HCT116 (cell line): Measurements from ENCODE around the gene DEPDC1B. TPM values are rescaled to one million over a fixed set of nuclear protein-coding genes. Genes with fewer than 3 reads are reported as not detected.

Source experiments
- ATAC-seq: fragments of 200-7000 bp; cut with Tn5 transposase; 2 replicates; pipeline ENCODE4 v1.9.1; 2020; ENCODE audit warnings: mild to moderate bottlenecking, moderate library complexity
- BruUV-seq: library from RNA; stranded (reverse); fragments of 400-500 nt; replicated peaks from 2 replicates; lab custom pipeline; 2021; lab: Mats Ljungman, UMichigan
- CTCF ChIA-PET: fragments of 300-600 bp; sonication (Branson Sonifier 250); formaldehyde crosslinking; loops from one replicate; lab custom pipeline; 2021; ENCODE audit warnings: antibody characterized with exemption; lab: Charles Lee
- POLR2A ChIA-PET: fragments of 300-600, 350-600 bp; sonication (Branson Sonifier 250); formaldehyde crosslinking; loops from one replicate; lab custom pipeline; 2021; ENCODE audit warnings: antibody characterized with exemption; lab: Charles Lee
- RAD21 ChIA-PET, 2 experiments: fragments of 300-600 bp; sonication (Branson Sonifier 250); formaldehyde crosslinking; loops; one replicate each; lab custom pipeline; 2023; ENCODE audit warnings: low total read pairs in 2 of 2; ENCODE audit not compliant: uncharacterized antibody in 2 of 2, unreplicated experiment in 2 of 2, low non-redundant PET in 1 of 2; lab: Charles Lee
- DNase-seq: peaks from one replicate; pipeline ENCODE4 v3.0.0-alpha.2; 2010; ENCODE audit warnings: low read depth, low spot score
- H2AFZ ChIP-seq: fragments of 200-600 bp; shearing (Covaris generic), sonication (generic); 2 replicates; pipeline ENCODE4 v1.6.1; 2017; ENCODE audit warnings: low read depth, mixed run types, mixed read lengths, antibody characterized with exemption, low read length; ENCODE audit not compliant: poor library complexity, severe bottlenecking
- H3K27ac ChIP-seq: 2 replicates; pipeline ENCODE4 v1.5.1; 2012; ENCODE audit warnings: low read depth, low read length
- H3K27me3 ChIP-seq: fragments of 200-600 bp; sonication (generic); 2 replicates; pipeline ENCODE4 v1.6.1; 2016; ENCODE audit warnings: mixed run types, low read length, mixed read lengths; ENCODE audit not compliant: insufficient read depth
- H3K36me3 ChIP-seq, 2 experiments: fragments of 200-500 bp in 1 of 2; fragments of 200-600 bp in 1 of 2; sonication (Bioruptor generic) in 1 of 2; sonication (generic) in 1 of 2; 2 replicates each; pipeline versions ENCODE4 v1.5.1 to v1.6.1; 2014 to 2016; ENCODE audit warnings: low read length in 2 of 2, inconsistent platforms in 1 of 2, mixed read lengths in 1 of 2, mixed run types in 1 of 2; ENCODE audit not compliant: insufficient read depth in 2 of 2, control insufficient read depth in 1 of 2
- H3K4me1 ChIP-seq, 2 experiments: fragments of 200-600 bp in 1 of 2; sonication (generic) in 1 of 2; 2 replicates each; pipeline versions ENCODE4 v1.5.1 to v1.6.1; 2012 to 2017; ENCODE audit warnings: low read length in 2 of 2, inconsistent platforms in 1 of 2, mild to moderate bottlenecking in 1 of 2, mixed read lengths in 1 of 2, mixed run types in 1 of 2, moderate library complexity in 1 of 2; ENCODE audit not compliant: insufficient read depth in 2 of 2, control insufficient read depth in 1 of 2
- H3K4me2 ChIP-seq: fragments of 200-600 bp; sonication (generic); 2 replicates; pipeline ENCODE4 v1.6.1; 2017; ENCODE audit warnings: mixed run types, low read length, mixed read lengths
- H3K4me3 ChIP-seq, 2 experiments: fragments of 200-600 bp in 1 of 2; sonication (generic) in 1 of 2; replicated peaks in 1 of 2; 2 replicates each; pipeline ENCODE4 v1.5.1; 2011 to 2016; ENCODE audit warnings: low read length in 2 of 2, control low read depth in 1 of 2, low read depth in 1 of 2, mild to moderate bottlenecking in 1 of 2, mixed read lengths in 1 of 2, mixed run types in 1 of 2
- H3K79me2 ChIP-seq: fragments of 200-600 bp; sonication (generic); 2 replicates; pipeline ENCODE4 v1.6.1; 2017; ENCODE audit warnings: mild to moderate bottlenecking, mixed run types, low read length, moderate library complexity, mixed read lengths; ENCODE audit not compliant: insufficient read depth
- H3K9ac ChIP-seq: fragments of 200-600 bp; sonication (generic); 2 replicates; pipeline ENCODE4 v1.6.1; 2016; ENCODE audit warnings: low read length, mixed read lengths
- H3K9me2 ChIP-seq: fragments of 200-600 bp; sonication (generic), shearing (Covaris generic); 2 replicates; pipeline ENCODE4 v1.6.1; 2017; ENCODE audit warnings: mixed run types, mild to moderate bottlenecking, moderate library complexity; ENCODE audit not compliant: insufficient read depth
- H3K9me3 ChIP-seq, 2 experiments: fragments of 200-500 bp in 1 of 2; fragments of 200-600 bp in 1 of 2; sonication (Bioruptor generic) in 1 of 2; sonication (generic) in 1 of 2; 2 replicates each; pipeline ENCODE4 v1.6.1; 2014 to 2017; ENCODE audit warnings: low read length in 2 of 2, mixed read lengths in 2 of 2, inconsistent platforms in 1 of 2, low read depth in 1 of 2, mild to moderate bottlenecking in 1 of 2, mixed run types in 1 of 2, moderate library complexity in 1 of 2; ENCODE audit not compliant: control insufficient read depth in 1 of 2, insufficient read depth in 1 of 2
- H4K20me1 ChIP-seq: fragments of 200-600 bp; sonication (generic), shearing (Covaris generic); 2 replicates; pipeline ENCODE4 v1.6.1; 2017; ENCODE audit warnings: mixed run types, mild to moderate bottlenecking, moderate library complexity; ENCODE audit not compliant: insufficient read depth
- CBX3 ChIP-seq: IDR thresholded peaks from 2 replicates; pipeline ENCODE4 v1.6.1; 2012; ENCODE audit warnings: low read depth
- CEBPB ChIP-seq: IDR thresholded peaks from 2 replicates; pipeline ENCODE4 v1.6.1; 2012; ENCODE audit warnings: low read depth
- ELF1 ChIP-seq: IDR thresholded peaks from 2 replicates; pipeline ENCODE4 v1.6.1; 2012; ENCODE audit warnings: low read depth, borderline replicate concordance
- EZH2phosphoT487 ChIP-seq: fragments of 200-600 bp; IDR thresholded peaks from 2 replicates; pipeline ENCODE4 v1.6.1; 2018; ENCODE audit warnings: antibody characterized with exemption, borderline replicate concordance
- POLR2A ChIP-seq: IDR thresholded peaks from 2 replicates; pipeline ENCODE4 v1.7.0; 2011; ENCODE audit warnings: borderline replicate concordance; ENCODE audit not compliant: insufficient read depth, insufficient read length; ENCODE audit errors: extremely low read depth
- POLR2AphosphoS5 ChIP-seq: IDR thresholded peaks from 2 replicates; pipeline ENCODE4 v1.6.1; 2011; ENCODE audit warnings: mild to moderate bottlenecking, low read depth, low read length, moderate library complexity
- SIN3A ChIP-seq: IDR thresholded peaks from 2 replicates; pipeline ENCODE4 v1.6.1; 2012; ENCODE audit warnings: low read depth
- SP1 ChIP-seq: IDR thresholded peaks from 2 replicates; pipeline ENCODE4 v1.6.1; 2012; ENCODE audit warnings: low read depth
- SRF ChIP-seq: IDR thresholded peaks from 2 replicates; pipeline ENCODE4 v1.6.1; 2012; ENCODE audit warnings: low read depth
- TCF7L2 ChIP-seq: IDR thresholded peaks from 2 replicates; pipeline ENCODE4 v1.7.0; 2011; ENCODE audit warnings: borderline replicate concordance, inconsistent platforms; ENCODE audit not compliant: insufficient read depth, insufficient read length; ENCODE audit errors: extremely low read depth
- YY1 ChIP-seq: IDR thresholded peaks from 2 replicates; pipeline ENCODE4 v1.6.1; 2011; ENCODE audit warnings: low read length, low read depth, moderate library complexity, mild to moderate bottlenecking; ENCODE audit not compliant: insufficient replicate concordance; ENCODE audit errors: extremely low read depth
- ZFX ChIP-seq: fragments of 450-650 bp; IDR thresholded peaks from 2 replicates; pipeline ENCODE4 v1.6.1; 2017
- ZNF274 ChIP-seq: fragments of 200-500 bp; sonication (Bioruptor generic); IDR thresholded peaks from 2 replicates; pipeline ENCODE4 v1.6.1; 2014; ENCODE audit warnings: mild to moderate bottlenecking, low read depth, low read length, inconsistent platforms
- intact Hi-C: fragments of 100-400 bp; cut with micrococcal nuclease; formaldehyde crosslinking; loops from 2 replicates; pipeline ENCODE4 v1.10.0; 2022
- total RNA-seq: library from RNA; stranded (reverse); gene quantifications from one replicate; pipeline ENCODE4 v1.2.1, GENCODE V29; 2021; ENCODE audit not compliant: unreplicated experiment
- TF ChIP-seq, protein P1 (sequence below), 3 experiments: fragments of 200-600 bp in 1 of 3; sonication (generic) in 1 of 3; IDR thresholded peaks in 2 of 3; conservative IDR thresholded peaks in 1 of 3; 2 replicates each; pipeline ENCODE4 v1.5.1; 2012 to 2017; ENCODE audit warnings: low read depth in 2 of 3, low read length in 2 of 3, antibody characterized with exemption in 1 of 3, borderline replicate concordance in 1 of 3, control low read depth in 1 of 3, mild to moderate bottlenecking in 1 of 3, mixed read lengths in 1 of 3, mixed run types in 1 of 3, moderate library complexity in 1 of 3; ENCODE audit not compliant: insufficient read depth in 1 of 3
- TF ChIP-seq, protein P2 (sequence below): IDR thresholded peaks from 2 replicates; pipeline ENCODE4 v1.6.1; 2011; ENCODE audit warnings: mild to moderate bottlenecking, low read length, moderate library complexity; ENCODE audit not compliant: insufficient replicate concordance; ENCODE audit errors: extremely low read depth

The DEPDC1B gene
- total RNA-seq, 1 experiment from 2014 or later, result 39.7 TPM

DNA sequence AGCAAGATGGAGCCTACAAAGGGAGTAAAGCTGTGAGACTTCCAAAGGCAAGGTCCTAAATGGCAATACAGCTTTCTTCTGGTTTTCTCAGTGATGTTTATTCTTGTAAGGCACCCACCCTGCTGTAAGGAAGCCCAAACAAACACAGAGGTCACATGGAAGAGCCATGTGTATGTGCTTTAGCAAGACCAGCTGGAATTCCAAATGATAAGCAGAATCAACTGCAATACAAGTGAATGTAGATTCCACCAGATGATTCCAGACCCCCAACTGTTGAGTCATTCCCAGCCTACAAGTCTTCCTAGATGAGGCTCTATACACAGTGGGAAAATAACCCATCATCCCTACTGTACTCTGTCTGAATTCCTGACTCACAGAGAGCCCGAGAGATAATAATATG is 122.8 kb downstream of the DEPDC1B start:
- Histone ChIP-seq H3K36me3 (no peaks in the 10 kb centered on the region), H3K4me3 (no peak overlapping the region), H4K20me1 (no peaks in the 10 kb centered on the region), H3K79me2 (no peaks in the 10 kb centered on the region), H3K9me2 (no peaks in the 10 kb centered on the region), H2AFZ (no peak overlapping the region), H3K9ac (no peak overlapping the region), H3K27me3 (no peaks in the 10 kb centered on the region), H3K4me1 (no peaks in the 10 kb centered on the region), H3K4me2 (no peak overlapping the region), H3K27ac (no peak overlapping the region), H3K9me3 (no peaks in the 10 kb centered on the region)
- BruUV-seq, result no TSS peak
- CTCF ChIA-PET, result no interaction called here
- DNase-seq, result no peak
- RAD21 ChIA-PET, result no interaction called here
- ATAC-seq, result no peak
- intact Hi-C loops, result no loop called here
- TF ChIP-seq CBX3 (no peak), ZFX (no peak)
- POLR2A ChIA-PET, result no interaction called here

DNA sequence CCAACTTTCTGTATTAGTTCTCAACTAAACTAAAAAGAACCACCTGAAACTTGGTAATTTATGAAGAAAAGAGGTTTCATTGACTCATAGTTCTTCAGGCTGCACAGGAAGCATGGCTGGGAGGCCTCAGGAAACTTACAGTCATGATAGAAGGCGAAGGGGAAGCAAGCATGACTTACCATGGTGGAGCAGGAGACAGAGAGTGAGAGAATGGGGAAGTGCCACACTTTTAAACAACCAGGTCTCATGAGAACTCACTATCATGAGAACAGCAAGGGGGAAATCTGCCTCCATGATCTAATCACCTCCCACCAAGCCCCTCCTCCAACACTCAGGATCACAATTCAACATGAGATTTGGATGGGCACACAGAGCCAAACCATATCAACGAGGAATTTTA is 123.5 kb downstream of the DEPDC1B start:
- no peaks in the 10 kb centered on the region for H3K4me1 ChIP-seq
- DNase-seq, result no peak
- ChIA-PET RAD21 (no interaction called here), CTCF (no interaction called here), POLR2A (no interaction called here)
- no peak for ATAC-seq
- TF ChIP-seq YY1 (no peak), ELF1 (no peak), SRF (no peak), ZNF274 (no peak), TCF7L2 (no peak), SP1 (no peak), EZH2phosphoT487 (no peak), SIN3A (no peak), CBX3 (no peak), POLR2AphosphoS5 (no peak), POLR2A (no peak), ZFX (no peak), CEBPB (no peak)
- TF ChIP-seq, protein P1, sequence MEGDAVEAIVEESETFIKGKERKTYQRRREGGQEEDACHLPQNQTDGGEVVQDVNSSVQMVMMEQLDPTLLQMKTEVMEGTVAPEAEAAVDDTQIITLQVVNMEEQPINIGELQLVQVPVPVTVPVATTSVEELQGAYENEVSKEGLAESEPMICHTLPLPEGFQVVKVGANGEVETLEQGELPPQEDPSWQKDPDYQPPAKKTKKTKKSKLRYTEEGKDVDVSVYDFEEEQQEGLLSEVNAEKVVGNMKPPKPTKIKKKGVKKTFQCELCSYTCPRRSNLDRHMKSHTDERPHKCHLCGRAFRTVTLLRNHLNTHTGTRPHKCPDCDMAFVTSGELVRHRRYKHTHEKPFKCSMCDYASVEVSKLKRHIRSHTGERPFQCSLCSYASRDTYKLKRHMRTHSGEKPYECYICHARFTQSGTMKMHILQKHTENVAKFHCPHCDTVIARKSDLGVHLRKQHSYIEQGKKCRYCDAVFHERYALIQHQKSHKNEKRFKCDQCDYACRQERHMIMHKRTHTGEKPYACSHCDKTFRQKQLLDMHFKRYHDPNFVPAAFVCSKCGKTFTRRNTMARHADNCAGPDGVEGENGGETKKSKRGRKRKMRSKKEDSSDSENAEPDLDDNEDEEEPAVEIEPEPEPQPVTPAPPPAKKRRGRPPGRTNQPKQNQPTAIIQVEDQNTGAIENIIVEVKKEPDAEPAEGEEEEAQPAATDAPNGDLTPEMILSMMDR (IDR thresholded peaks at IDR 0.05 in 2 of 3, conservative IDR thresholded peaks at IDR 0.05 in 1 of 3; ENCODE audit: borderline replicate concordance in 1 of 3, insufficient read depth in 1 of 3, low read depth in 2 of 3, low read length in 2 of 3), result no peak
- TF ChIP-seq, protein P2, sequence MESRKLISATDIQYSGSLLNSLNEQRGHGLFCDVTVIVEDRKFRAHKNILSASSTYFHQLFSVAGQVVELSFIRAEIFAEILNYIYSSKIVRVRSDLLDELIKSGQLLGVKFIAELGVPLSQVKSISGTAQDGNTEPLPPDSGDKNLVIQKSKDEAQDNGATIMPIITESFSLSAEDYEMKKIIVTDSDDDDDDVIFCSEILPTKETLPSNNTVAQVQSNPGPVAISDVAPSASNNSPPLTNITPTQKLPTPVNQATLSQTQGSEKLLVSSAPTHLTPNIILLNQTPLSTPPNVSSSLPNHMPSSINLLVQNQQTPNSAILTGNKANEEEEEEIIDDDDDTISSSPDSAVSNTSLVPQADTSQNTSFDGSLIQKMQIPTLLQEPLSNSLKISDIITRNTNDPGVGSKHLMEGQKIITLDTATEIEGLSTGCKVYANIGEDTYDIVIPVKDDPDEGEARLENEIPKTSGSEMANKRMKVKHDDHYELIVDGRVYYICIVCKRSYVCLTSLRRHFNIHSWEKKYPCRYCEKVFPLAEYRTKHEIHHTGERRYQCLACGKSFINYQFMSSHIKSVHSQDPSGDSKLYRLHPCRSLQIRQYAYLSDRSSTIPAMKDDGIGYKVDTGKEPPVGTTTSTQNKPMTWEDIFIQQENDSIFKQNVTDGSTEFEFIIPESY, result no peak
- no peak overlapping the region for H3K4me3 ChIP-seq
- no peaks in the 10 kb centered on the region for H3K27me3 ChIP-seq
- H3K9me2 ChIP-seq, result no peaks in the 10 kb centered on the region
- intact Hi-C loops, result no loop called here
- BruUV-seq, result no TSS peak
- H3K79me2 ChIP-seq, result no peaks in the 10 kb centered on the region
- H2AFZ ChIP-seq, result no peak overlapping the region
- H3K36me3 ChIP-seq, result no peaks in the 10 kb centered on the region
- H4K20me1 ChIP-seq, result no peaks in the 10 kb centered on the region
- no peaks in the 10 kb centered on the region for H3K9me3 ChIP-seq
- H3K4me2 ChIP-seq, result no peak overlapping the region
- no peak overlapping the region for H3K27ac ChIP-seq
- no peak overlapping the region for H3K9ac ChIP-seq
